ENCODE data around the gene PROSER3. TPM values are rescaled to one million over a fixed set of nuclear protein-coding genes. Genes with fewer than 3 reads are reported as not detected.

Gene PROSER3
- polyA plus RNA-seq, 3 donors, result 5.4 to 10.6 (median 6.9) TPM

DNA sequence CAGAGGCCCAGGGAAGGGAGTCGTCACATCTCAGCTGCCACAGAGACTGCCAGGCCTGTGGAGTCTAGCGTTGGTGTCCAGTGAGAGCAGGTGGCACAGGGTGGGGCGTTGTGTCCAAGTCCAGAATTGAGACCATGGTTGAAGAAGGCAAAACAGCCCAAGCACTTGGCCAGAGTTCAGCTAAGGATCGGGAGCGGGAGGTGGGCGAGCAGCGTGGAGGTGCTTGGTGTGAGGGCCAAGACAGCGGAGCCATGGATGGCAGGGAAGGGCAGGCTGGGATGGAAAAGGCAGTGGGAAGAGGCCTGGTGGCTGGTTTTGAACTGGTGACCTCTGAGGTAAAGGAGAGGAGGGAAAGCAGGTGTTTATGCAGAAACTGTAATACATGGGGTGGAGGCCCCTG lies 23.7 kb upstream of the PROSER3 start:
- 94 to 96% (median 95%) methylated on average over 8 of the region's 8 CpGs for WGBS, 3 donors
- no peak overlapping the region for H3K27ac ChIP-seq (ENCODE audit: low read depth, low read length)

GRCh38 chr19:35734889-35735288 lies 23.1 kb upstream of the PROSER3 start:
- 80 to 87% (median 84%) methylated on average over 5 of the region's 5 CpGs for WGBS, 3 donors

GRCh38 chr19:35736913-35737886 lies 20.8 kb upstream of the PROSER3 start:
- WGBS, 3 donors, result 84 to 89% (median 88%) methylated on average over 22 of the region's 22 CpGs
- H3K27ac ChIP-seq (ENCODE audit: low read depth, low read length), result no peak overlapping the region

More at GRCh38 chr19:35734889-35735288, 23.1 kb upstream of the PROSER3 start:
- no peak overlapping the region for H3K27ac ChIP-seq (ENCODE audit: low read depth, low read length)

DNA sequence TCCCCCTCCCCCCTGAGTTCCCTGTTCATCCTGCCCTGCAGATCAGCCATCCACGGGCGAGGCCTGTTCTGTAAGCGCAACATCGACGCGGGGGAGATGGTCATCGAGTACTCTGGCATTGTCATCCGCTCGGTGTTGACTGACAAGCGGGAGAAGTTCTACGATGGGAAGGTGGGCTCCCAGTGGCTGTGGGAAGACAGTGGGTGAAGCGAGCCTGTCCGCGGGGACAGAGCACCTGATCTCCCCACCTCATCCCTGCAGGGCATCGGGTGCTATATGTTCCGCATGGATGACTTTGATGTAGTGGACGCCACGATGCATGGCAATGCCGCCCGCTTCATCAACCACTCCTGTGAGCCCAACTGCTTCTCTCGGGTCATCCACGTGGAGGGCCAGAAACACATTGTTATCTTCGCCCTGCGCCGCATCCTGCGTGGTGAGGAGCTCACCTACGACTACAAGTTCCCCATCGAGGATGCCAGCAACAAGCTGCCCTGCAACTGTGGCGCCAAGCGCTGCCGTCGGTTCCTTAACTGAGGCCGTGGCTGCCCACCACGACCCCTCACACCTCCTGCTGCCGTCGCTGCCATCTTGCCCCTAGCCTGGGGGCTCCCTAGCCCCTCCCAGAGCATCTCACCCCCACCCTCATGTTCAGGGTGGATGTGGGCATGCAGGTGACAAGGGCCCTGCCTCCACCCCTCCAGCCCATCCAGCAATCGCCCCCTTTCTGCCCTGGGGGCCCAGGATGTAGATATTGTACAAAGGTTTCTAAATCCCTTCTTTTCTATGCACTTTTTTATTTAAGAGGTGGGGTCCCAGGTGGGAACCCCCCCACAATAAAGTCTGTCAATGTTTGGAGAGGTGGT lies 19.7 kb upstream of the PROSER3 start:
- H3K27ac ChIP-seq (ENCODE audit: low read depth, low read length), result no peak overlapping the region
- WGBS, 3 donors, result 90 to 91% (median 91%) methylated on average over 37 of the region's 37 CpGs

DNA sequence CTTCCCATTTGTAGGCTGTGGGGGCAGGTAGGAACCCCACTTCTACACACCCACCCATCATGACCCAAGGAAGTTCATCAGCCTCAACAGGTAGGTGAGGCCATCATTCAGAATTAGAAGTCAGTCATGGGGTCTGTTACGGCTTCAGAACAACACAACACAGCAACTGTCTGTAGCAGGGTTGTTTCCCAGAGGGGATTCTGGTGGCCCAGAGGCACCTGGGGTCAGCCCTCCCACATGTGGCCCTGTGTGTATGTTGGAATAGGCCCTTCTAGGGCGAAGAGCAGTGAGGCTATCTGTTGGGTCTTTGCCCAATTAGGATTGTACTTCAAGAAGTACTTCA lies 19.1 kb upstream of the PROSER3 start:
- 72 to 97% (median 83%) methylated on average over 2 of the region's 2 CpGs for WGBS, 3 donors
- no peak overlapping the region for H3K27ac ChIP-seq (ENCODE audit: low read depth, low read length)

DNA sequence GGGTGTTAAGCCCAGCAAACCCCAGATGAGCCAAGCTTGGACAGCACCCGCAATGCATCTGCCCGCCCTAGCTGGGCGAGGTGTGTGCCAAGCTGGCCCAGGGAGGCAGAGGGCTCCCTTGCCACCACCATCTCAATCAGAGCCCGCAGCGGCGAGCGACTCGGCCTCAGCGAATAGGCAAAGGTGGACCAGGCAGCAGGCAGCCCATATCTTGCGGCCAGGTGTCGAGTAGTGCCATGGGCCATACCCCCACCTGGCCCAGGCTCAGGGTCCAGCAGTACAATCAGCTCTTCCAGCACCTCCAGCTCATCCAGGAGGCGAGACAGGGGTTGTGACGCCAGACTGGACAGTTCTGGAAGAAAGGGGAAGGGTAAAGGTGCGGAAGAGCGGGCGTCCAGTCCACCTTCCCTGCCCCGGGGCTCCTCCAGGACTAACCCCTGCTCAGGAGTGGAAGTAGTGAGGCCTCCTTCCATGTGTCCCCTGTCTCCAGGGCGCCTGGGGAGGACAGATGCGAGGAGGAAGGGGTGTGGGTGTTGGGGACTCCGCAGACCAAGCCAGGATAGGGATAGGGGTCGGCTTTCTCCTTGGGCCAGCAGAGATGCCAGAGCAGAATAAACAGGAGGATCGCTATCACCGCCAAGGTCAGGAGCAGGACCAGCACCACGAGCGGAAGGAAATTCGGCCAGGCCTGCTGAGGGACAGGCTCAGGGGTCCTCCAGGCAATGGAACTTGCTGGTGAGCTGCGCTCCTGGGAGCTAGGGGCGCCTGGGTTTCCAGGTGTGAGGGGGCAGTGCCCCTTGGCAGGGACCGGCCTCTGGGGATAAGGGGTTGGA lies 18.5 kb upstream of the PROSER3 start:
- H3K27ac ChIP-seq (ENCODE audit: low read depth, low read length), result peak overlapping the region; percentile 45
- WGBS, 3 donors, result 70 to 81% (median 80%) methylated on average over 29 of the region's 29 CpGs

DNA sequence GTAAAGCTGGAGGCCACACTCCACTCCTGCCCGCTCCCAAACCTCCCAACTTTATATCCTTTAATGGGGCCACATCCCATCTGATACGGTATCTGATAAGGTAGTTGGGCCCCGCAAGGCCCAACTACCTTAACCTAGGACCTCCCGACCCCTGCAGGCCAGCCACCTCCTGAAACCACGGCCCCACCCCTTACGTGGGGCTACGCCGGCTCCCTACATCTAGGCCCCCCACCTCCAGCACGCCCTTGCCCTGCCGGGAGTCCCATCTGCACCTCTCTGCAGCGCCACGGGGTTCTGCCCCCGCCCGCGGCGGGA lies 17.9 kb upstream of the PROSER3 start:
- 0 to 7% (median 5%) methylated on average over 16 of the region's 16 CpGs for whole genome bisulfite sequencing, 3 donors
- H3K27ac ChIP-seq (ENCODE audit: low read depth, low read length), result peak overlapping the region; percentile 45

- WGBS, 3 donors, result 0 to 1% (median 0%) methylated on average over 59 to 63 of the region's 63 CpGs
- peak overlapping the region; percentile 51 for H3K27ac ChIP-seq (ENCODE audit: low read depth, low read length)
Observed at GRCh38 chr19:35740423-35741202, 17.4 kb upstream of the PROSER3 start.

DNA sequence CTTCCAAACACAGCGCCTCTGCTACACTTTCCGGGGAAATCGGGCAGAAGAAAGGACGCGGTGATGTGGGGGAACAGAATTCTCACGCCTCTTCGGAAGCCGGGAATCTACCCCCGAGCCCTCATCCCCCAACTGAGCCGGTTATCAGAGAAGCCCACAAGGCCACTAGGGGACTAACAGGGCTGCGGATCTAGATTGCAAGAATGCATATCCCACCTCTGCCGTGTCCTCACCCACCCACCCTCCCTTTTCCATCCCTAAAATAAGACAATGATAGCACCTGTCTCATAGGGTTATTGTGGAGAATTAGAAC lies 16.8 kb upstream of the PROSER3 start:
- 1 to 10% (median 5%) methylated on average over 12 of the region's 12 CpGs for WGBS, 3 donors
- peak overlapping the region; percentile 51 for H3K27ac ChIP-seq (ENCODE audit: low read depth, low read length)

DNA sequence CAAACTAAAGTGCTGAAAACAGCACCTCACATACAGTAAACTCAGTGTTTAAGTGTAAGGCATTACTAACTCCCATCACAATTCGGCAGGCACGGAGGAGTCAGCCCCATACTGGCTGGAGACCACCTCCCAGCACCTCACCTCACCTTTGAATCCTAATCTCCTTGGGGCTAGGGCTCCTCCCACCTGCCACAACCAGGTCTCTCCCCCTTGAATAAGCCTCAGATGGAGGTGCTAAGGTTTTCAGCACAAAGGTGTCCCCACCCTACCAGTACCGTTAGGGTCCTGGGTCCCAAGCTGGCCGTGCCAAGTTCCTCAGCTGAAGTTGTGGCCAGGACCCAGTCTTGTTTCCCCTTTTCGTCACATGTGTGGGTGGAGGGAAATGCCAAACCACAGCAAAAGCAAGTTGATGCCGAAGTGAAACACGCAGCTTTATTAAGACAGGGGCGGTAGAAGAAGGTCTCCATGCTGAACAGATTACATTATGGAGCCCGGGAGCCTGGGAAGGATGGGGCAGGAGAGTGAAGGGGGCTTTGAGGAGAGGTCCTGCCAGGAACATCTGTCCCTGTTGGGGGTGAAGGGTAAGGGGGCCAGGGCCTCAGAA lies 15.8 kb upstream of the PROSER3 start, which contains the start of gene IGFLR1:
Gene IGFLR1 (minus strand): TSS at position 332 of the 604 bp plus-strand sequence. CDS start 1,272 bp downstream, outside the sequence.
- WGBS, 3 donors, result 51 to 73% (median 60%) methylated on average over 9 of the region's 9 CpGs
- peak within 1 kb of the TSS; percentile 19 for H3K27ac ChIP-seq (ENCODE audit: low read depth, low read length)

DNA sequence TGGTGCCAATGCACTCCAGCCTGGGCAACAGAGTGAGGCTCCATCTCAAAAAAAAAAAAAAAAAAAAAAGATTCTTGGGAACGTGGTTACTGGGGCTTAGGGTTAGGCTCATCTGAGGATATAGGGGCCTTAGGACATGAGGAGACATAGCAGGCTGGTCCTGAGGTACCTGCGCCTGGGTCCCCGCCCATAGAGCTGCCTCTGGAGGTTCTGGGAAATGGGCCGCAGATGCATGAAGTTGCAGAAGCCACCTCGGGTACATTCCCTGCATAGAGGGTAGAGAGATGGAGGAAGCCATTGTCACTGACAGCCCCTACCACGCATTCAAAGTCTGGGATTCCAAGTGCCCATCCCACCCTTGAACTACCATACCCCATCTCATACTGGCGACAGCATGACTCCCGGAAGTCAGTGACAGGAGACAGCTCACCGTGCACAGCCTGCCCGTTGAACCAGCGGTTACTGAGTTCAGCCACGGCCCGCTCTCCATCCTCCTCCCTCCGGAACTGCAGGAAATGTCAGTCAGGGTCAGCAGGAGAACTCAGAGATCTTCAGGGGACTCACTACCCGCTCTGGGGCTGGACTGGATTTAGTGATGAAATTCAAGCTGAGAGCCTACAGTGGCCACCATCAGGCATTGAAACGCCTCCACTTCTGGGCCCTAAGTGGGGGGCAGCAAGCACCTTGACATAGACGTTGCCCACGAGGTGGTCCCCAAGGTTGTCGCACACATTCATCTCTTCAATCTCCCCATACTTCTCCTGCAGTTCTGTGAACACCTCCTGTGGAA lies 14.1 kb upstream of the PROSER3 start:
- H3K27ac ChIP-seq (ENCODE audit: low read depth, low read length), result no peak overlapping the region
- WGBS, 3 donors, result 85 to 89% (median 89%) methylated on average over 19 of the region's 19 CpGs

- peak overlapping the region; percentile 98 for H3K27ac ChIP-seq (ENCODE audit: low read depth, low read length)
- 7 to 8% (median 7%) methylated on average over 40 to 41 of the region's 41 CpGs for WGBS, 3 donors
Observed at GRCh38 chr19:35744430-35745327, 13.3 kb upstream of the PROSER3 start.

DNA sequence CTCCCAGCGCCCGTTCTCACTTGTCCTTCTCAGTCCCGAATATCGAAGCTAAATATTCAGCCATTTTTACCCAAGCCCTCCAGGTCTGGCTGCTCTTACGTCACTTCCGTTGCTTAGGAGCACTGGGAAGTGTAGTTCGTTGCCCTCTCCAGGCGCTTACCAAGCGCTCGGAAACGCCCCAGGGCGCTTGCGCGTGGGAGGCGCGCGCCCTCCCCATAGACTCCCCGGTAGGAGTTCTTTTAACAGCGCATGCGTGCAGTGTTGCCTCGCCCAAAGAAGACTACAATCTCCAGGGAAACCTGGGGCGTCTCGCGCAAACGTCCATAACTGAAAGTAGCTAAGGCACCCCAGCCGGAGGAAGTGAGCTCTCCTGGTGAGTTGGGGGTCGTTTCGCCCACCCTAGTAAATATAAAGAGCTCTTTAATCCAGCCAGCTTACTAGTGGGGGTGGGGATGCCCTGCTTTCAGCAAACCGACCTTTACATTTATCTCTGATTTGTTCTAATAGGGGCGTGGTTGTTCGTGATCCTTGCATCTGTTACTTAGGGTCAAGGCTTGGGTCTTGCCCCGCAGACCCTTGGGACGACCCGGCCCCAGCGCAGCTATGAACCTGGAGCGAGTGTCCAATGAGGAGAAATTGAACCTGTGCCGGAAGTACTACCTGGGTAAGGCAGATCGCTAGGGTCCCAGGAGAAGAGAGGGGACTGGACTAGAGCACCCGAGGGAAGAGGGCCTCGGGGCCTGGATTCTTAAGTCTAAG lies 12.5 kb upstream of the PROSER3 start, which contains the start of the genes PSENEN and U2AF1L4:
Gene PSENEN (plus strand): TSS at position 324 of the 759 bp plus-strand sequence. CDS start 280 bp downstream, at position 604.
Gene U2AF1L4 (minus strand): TSS at position 91 of the 759 bp plus-strand sequence. CDS start 27 bp downstream, at position 64.
- H3K27ac ChIP-seq (ENCODE audit: low read depth, low read length), result peak within 1 kb of the TSS; percentile 98
- WGBS, 3 donors, result 0% methylated on average over 40 of the region's 40 CpGs

DNA sequence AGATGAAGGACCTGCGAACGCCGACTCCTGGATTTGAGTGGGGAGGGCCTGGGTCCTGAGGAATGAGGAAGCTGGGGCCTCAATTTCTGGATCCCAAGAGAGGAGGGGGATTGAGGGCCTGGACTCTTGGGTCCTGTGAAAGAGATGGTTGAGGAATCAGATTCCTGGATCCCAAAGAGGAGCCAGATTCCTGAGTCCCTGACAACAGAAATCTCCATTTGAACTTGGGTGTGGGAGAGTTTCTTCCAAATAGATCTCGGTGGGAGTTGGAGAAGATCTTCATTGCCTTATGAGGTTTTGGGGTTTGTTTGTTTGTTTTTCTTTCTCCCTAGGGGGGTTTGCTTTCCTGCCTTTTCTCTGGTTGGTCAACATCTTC lies 11.9 kb upstream of the PROSER3 start:
- 1 to 12% (median 11%) methylated on average over 4 of the region's 4 CpGs for WGBS, 3 donors
- H3K27ac ChIP-seq (ENCODE audit: low read depth, low read length), result no peak overlapping the region

DNA sequence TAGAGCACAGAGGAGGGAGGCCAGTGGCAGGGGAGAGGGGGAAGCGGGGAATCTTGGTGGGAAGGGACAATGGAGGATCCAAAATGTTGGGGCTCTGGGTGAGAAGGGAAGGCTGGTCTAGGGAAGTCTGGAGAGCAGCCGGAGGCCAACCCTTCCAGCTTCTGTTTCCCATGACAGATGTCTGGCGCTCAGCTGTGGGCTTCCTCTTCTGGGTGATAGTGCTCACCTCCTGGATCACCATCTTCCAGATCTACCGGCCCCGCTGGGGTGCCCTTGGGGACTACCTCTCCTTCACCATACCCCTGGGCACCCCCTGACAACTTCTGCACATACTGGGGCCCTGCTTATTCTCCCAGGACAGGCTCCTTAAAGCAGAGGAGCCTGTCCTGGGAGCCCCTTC lies 11.4 kb upstream of the PROSER3 start:
- no peak overlapping the region for H3K27ac ChIP-seq (ENCODE audit: low read depth, low read length)
- 72 to 83% (median 77%) methylated on average over 5 of the region's 5 CpGs for WGBS, 3 donors
